GM23338 (cell line): ENCODE results near the gene GFOD1. TPM values are rescaled to one million over a fixed set of nuclear protein-coding genes. Genes with fewer than 3 reads are reported as not detected.

Source experiments
- ATAC-seq: fragments of 200-7000 bp; cut with Tn5 transposase; 3 replicates; pipeline ENCODE4 v1.9.1; 2020
- DNase-seq: peaks from one replicate; pipeline ENCODE4 v3.0.0-alpha.2; 2015; ENCODE audit warnings: low spot score
- H2AFZ ChIP-seq: fragments of 200-600 bp; sonication (generic); 2 replicates; pipeline ENCODE4 v1.8.0; 2016; ENCODE audit warnings: antibody characterized with exemption, mild to moderate bottlenecking, moderate library complexity
- H3F3A ChIP-seq: fragments of 200-600 bp; sonication (generic); replicated peaks from 2 replicates; pipeline ENCODE4 v1.8.0; 2017; ENCODE audit warnings: antibody characterized with exemption, mixed run types, low read depth
- H3K27ac ChIP-seq: fragments of 200-600 bp; sonication (generic); 2 replicates; pipeline ENCODE4 v1.6.1; 2016; ENCODE audit warnings: low read depth
- H3K27me3 ChIP-seq: fragments of 200-600 bp; sonication (generic); 2 replicates; pipeline ENCODE4 v1.8.0; 2016; ENCODE audit warnings: mild to moderate bottlenecking, mixed run types, moderate library complexity; ENCODE audit not compliant: insufficient read depth
- H3K36me3 ChIP-seq: fragments of 200-600 bp; sonication (generic); 2 replicates; pipeline ENCODE4 v1.8.0; 2016; ENCODE audit warnings: mild to moderate bottlenecking; ENCODE audit not compliant: insufficient read depth
- H3K4me1 ChIP-seq: fragments of 200-600 bp; sonication (generic); 2 replicates; pipeline ENCODE4 v1.8.0; 2016; ENCODE audit warnings: mild to moderate bottlenecking, moderate library complexity; ENCODE audit not compliant: insufficient read depth
- H3K4me2 ChIP-seq: fragments of 200-600 bp; sonication (generic); 2 replicates; pipeline ENCODE4 v1.7.1; 2017; ENCODE audit warnings: mixed run types
- H3K4me3 ChIP-seq: fragments of 200-600 bp; sonication (generic); 2 replicates; pipeline ENCODE4 v1.6.1; 2016; ENCODE audit warnings: mixed run types
- H3K79me2 ChIP-seq: fragments of 200-600 bp; sonication (generic); replicated peaks from 2 replicates; pipeline ENCODE4 v1.8.0; 2017; ENCODE audit warnings: mild to moderate bottlenecking; ENCODE audit not compliant: insufficient read depth
- H3K9me2 ChIP-seq: fragments of 200-600 bp; sonication (generic); 2 replicates; pipeline ENCODE4 v1.8.0; 2017; ENCODE audit not compliant: insufficient read depth
- H4K20me1 ChIP-seq: fragments of 200-600 bp; sonication (generic); replicated peaks from 2 replicates; pipeline ENCODE4 v1.8.0; 2017; ENCODE audit warnings: mild to moderate bottlenecking; ENCODE audit not compliant: insufficient read depth
- H3K27ac Mint-ChIP-seq: 2 replicates; pipeline ENCODE4 v1.8.0; 2020; ENCODE audit warnings: inconsistent platforms, mild to moderate bottlenecking, moderate library complexity, mixed read lengths
- H3K27me3 Mint-ChIP-seq: 3 replicates; pipeline ENCODE4 v1.8.0; 2022; ENCODE audit warnings: low read depth, mild to moderate bottlenecking, moderate library complexity, mixed read lengths, inconsistent platforms; ENCODE audit not compliant: insufficient read depth, poor library complexity
- H3K36me3 Mint-ChIP-seq: 3 replicates; pipeline ENCODE4 v1.8.0; 2021; ENCODE audit warnings: low read depth, mild to moderate bottlenecking, inconsistent platforms, moderate library complexity, mixed read lengths
- H3K4me1 Mint-ChIP-seq: 3 replicates; pipeline ENCODE4 v1.8.0; 2020; ENCODE audit warnings: mild to moderate bottlenecking, inconsistent platforms, mixed read lengths
- H3K4me3 Mint-ChIP-seq: 3 replicates; pipeline ENCODE4 v1.8.0; 2021; ENCODE audit warnings: moderate library complexity, mild to moderate bottlenecking, inconsistent platforms, mixed read lengths
- H3K9me3 Mint-ChIP-seq: 3 replicates; pipeline ENCODE4 v1.8.0; 2020; ENCODE audit warnings: moderate library complexity, mild to moderate bottlenecking, inconsistent platforms, mixed read lengths
- CREB1 ChIP-seq: fragments of 250-450 bp; sonication (Bioruptor Pico); IDR thresholded peaks from 2 replicates; pipeline ENCODE4 v1.5.0; 2020; ENCODE audit warnings: low read depth, mild to moderate bottlenecking, moderate library complexity
- EZH2 ChIP-seq: fragments of 200-600 bp; sonication (generic); IDR thresholded peaks from one replicate; pipeline ENCODE4 v1.8.0; 2017; ENCODE audit warnings: antibody characterized with exemption, mild to moderate bottlenecking, low read depth; ENCODE audit not compliant: unreplicated experiment
- EZH2phosphoT487 ChIP-seq: fragments of 200-600 bp; sonication (generic); IDR thresholded peaks from one replicate; pipeline ENCODE4 v1.8.1; 2018; ENCODE audit warnings: antibody characterized with exemption; ENCODE audit not compliant: unreplicated experiment
- JUNB ChIP-seq: IDR thresholded peaks from one replicate; pipeline ENCODE4 v1.6.1; 2016; ENCODE audit warnings: antibody characterized with exemption; ENCODE audit not compliant: unreplicated experiment
- NANOG ChIP-seq: IDR thresholded peaks from 2 replicates; pipeline ENCODE4 v1.6.1; 2016; ENCODE audit warnings: antibody characterized with exemption, borderline replicate concordance
- POLR2AphosphoS5 ChIP-seq: IDR thresholded peaks from 2 replicates; pipeline ENCODE4 v1.6.1; 2016; ENCODE audit warnings: antibody characterized with exemption, low read depth
- STAT1 ChIP-seq: IDR thresholded peaks from one replicate; pipeline ENCODE4 v1.6.1; 2016; ENCODE audit warnings: antibody characterized with exemption; ENCODE audit not compliant: unreplicated experiment
- ZNF114 ChIP-seq: fragments of 250-450 bp; sonication (Bioruptor Pico); IDR thresholded peaks from 2 replicates; pipeline ENCODE4 v1.5.0; 2020; ENCODE audit warnings: mild to moderate bottlenecking, moderate library complexity
- ZNF331 ChIP-seq: fragments of 250-450 bp; sonication (Bioruptor Pico); IDR thresholded peaks from 2 replicates; pipeline ENCODE4 v1.5.0; 2020; ENCODE audit warnings: low read depth, mild to moderate bottlenecking, moderate library complexity
- polyA plus RNA-seq: library from polyadenylated mRNA; unstranded; fragments of >200 nt; fragmentation: Nextera tagmentation; extraction: Ambion mirVana; gene quantifications from 2 replicates; pipeline ENCODE4 v1.2.1, GENCODE V29; 2016
- total RNA-seq: library from RNA; depleted of rRNA; stranded (reverse); fragments of >200 nt; shearing (Covaris generic); gene quantifications from 2 replicates; pipeline ENCODE4 v1.2.3, GENCODE V29; 2014
- TF ChIP-seq, protein P1 (sequence below): fragments of 250-450 bp; sonication (Bioruptor Pico); IDR thresholded peaks from 2 replicates; pipeline ENCODE4 v1.5.0; 2020; ENCODE audit warnings: mild to moderate bottlenecking, moderate library complexity
- TF ChIP-seq, protein P2 (sequence below): IDR thresholded peaks from one replicate; pipeline ENCODE4 v1.6.1; 2018; ENCODE audit warnings: antibody characterized with exemption; ENCODE audit not compliant: unreplicated experiment
- TF ChIP-seq, protein P3 (sequence below), 2 experiments: fragments of 200-600 bp in 1 of 2; sonication (generic) in 1 of 2; conservative IDR thresholded peaks; 2 replicates each; pipeline versions ENCODE4 v1.5.1 to v1.6.1; 2016 to 2017; ENCODE audit warnings: antibody characterized with exemption in 2 of 2, low read depth in 2 of 2, mild to moderate bottlenecking in 2 of 2, moderate library complexity in 1 of 2
- TF ChIP-seq, protein P4 (sequence below): IDR thresholded peaks from 2 replicates; pipeline ENCODE4 v1.6.1; 2016; ENCODE audit warnings: antibody characterized with exemption

The GFOD1 gene
- total and polyA plus RNA-seq, 2 experiments from 2014 or later, result 4.9 to 12.8 TPM

DNA sequence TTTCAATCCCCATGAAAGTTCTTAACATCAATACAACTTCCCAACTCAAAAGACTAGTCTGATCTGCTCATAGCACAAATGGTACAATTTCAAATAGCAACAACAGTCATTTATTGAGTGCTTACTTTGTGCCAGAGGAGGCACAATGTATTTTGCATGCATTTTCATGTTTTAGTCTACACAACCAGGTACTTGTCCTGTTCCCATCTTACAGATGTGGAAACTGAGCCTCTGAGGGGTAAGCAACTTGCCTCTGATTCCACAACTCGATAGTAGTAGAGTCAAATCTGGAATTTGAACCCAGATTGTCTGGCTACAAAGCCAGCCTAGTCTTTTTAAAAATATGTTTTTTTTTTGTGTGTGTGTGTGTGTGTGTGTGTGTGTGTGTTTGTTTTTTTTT is 113.5 kb downstream of the GFOD1 start:
- Histone ChIP-seq H3K4me2 (no peak overlapping the region), H3K4me3 (no peak overlapping the region), H4K20me1 (no peaks in the 10 kb centered on the region), H3K79me2 (no peaks in the 10 kb centered on the region), H2AFZ (no peak overlapping the region), H3K27ac (no peak overlapping the region), H3K9me2 (peaks cover 6% of the 10 kb centered on the region; the same call in 1 of the 2 replicates), H3K27me3 (no peaks in the 10 kb centered on the region), H3K4me1 (no peaks in the 10 kb centered on the region), H3K36me3 (no peaks in the 10 kb centered on the region; the same call in 1 of the 2 replicates), H3F3A (no peaks in the 10 kb centered on the region)
- DNase-seq (no peak), ATAC-seq (no peak)
- Mint-ChIP-seq H3K4me1 (peaks cover 14% of the 10 kb centered on the region), H3K36me3 (no peaks in the 10 kb centered on the region; the same call in 2 of the 3 replicates), H3K27ac (no peak overlapping the region), H3K27me3 (peaks cover 7% of the 10 kb centered on the region), H3K4me3 (no peak overlapping the region), H3K9me3 (no peaks in the 10 kb centered on the region)
- TF ChIP-seq CREB1 (no peak), JUNB (no peak), NANOG (no peak), POLR2AphosphoS5 (no peak), STAT1 (no peak), ZNF331 (no peak), EZH2phosphoT487 (no peak), ZNF114 (no peak), EZH2 (no peak)
- TF ChIP-seq, protein P1, sequence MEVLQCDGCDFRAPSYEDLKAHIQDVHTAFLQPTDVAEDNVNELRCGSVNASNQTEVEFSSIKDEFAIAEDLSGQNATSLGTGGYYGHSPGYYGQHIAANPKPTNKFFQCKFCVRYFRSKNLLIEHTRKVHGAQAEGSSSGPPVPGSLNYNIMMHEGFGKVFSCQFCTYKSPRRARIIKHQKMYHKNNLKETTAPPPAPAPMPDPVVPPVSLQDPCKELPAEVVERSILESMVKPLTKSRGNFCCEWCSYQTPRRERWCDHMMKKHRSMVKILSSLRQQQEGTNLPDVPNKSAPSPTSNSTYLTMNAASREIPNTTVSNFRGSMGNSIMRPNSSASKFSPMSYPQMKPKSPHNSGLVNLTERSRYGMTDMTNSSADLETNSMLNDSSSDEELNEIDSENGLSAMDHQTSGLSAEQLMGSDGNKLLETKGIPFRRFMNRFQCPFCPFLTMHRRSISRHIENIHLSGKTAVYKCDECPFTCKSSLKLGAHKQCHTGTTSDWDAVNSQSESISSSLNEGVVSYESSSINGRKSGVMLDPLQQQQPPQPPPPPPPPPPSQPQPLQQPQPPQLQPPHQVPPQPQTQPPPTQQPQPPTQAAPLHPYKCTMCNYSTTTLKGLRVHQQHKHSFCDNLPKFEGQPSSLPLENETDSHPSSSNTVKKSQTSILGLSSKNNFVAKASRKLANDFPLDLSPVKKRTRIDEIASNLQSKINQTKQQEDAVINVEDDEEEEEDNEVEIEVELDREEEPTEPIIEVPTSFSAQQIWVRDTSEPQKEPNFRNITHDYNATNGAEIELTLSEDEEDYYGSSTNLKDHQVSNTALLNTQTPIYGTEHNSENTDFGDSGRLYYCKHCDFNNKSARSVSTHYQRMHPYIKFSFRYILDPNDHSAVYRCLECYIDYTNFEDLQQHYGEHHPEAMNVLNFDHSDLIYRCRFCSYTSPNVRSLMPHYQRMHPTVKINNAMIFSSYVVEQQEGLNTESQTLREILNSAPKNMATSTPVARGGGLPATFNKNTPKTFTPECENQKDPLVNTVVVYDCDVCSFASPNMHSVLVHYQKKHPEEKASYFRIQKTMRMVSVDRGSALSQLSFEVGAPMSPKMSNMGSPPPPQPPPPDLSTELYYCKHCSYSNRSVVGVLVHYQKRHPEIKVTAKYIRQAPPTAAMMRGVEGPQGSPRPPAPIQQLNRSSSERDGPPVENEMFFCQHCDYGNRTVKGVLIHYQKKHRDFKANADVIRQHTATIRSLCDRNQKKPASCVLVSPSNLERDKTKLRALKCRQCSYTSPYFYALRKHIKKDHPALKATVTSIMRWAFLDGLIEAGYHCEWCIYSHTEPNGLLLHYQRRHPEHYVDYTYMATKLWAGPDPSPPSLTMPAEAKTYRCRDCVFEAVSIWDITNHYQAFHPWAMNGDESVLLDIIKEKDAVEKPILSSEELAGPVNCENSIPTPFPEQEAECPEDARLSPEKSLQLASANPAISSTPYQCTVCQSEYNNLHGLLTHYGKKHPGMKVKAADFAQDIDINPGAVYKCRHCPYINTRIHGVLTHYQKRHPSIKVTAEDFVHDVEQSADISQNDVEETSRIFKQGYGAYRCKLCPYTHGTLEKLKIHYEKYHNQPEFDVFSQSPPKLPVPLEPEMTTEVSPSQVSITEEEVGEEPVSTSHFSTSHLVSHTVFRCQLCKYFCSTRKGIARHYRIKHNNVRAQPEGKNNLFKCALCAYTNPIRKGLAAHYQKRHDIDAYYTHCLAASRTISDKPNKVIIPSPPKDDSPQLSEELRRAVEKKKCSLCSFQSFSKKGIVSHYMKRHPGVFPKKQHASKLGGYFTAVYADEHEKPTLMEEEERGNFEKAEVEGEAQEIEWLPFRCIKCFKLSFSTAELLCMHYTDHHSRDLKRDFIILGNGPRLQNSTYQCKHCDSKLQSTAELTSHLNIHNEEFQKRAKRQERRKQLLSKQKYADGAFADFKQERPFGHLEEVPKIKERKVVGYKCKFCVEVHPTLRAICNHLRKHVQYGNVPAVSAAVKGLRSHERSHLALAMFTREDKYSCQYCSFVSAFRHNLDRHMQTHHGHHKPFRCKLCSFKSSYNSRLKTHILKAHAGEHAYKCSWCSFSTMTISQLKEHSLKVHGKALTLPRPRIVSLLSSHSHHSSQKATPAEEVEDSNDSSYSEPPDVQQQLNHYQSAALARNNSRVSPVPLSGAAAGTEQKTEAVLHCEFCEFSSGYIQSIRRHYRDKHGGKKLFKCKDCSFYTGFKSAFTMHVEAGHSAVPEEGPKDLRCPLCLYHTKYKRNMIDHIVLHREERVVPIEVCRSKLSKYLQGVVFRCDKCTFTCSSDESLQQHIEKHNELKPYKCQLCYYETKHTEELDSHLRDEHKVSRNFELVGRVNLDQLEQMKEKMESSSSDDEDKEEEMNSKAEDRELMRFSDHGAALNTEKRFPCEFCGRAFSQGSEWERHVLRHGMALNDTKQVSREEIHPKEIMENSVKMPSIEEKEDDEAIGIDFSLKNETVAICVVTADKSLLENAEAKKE (CRISPR knock-in tag), result no peak
- TF ChIP-seq, protein P2, sequence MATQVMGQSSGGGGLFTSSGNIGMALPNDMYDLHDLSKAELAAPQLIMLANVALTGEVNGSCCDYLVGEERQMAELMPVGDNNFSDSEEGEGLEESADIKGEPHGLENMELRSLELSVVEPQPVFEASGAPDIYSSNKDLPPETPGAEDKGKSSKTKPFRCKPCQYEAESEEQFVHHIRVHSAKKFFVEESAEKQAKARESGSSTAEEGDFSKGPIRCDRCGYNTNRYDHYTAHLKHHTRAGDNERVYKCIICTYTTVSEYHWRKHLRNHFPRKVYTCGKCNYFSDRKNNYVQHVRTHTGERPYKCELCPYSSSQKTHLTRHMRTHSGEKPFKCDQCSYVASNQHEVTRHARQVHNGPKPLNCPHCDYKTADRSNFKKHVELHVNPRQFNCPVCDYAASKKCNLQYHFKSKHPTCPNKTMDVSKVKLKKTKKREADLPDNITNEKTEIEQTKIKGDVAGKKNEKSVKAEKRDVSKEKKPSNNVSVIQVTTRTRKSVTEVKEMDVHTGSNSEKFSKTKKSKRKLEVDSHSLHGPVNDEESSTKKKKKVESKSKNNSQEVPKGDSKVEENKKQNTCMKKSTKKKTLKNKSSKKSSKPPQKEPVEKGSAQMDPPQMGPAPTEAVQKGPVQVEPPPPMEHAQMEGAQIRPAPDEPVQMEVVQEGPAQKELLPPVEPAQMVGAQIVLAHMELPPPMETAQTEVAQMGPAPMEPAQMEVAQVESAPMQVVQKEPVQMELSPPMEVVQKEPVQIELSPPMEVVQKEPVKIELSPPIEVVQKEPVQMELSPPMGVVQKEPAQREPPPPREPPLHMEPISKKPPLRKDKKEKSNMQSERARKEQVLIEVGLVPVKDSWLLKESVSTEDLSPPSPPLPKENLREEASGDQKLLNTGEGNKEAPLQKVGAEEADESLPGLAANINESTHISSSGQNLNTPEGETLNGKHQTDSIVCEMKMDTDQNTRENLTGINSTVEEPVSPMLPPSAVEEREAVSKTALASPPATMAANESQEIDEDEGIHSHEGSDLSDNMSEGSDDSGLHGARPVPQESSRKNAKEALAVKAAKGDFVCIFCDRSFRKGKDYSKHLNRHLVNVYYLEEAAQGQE, result no peak
- TF ChIP-seq, protein P3, sequence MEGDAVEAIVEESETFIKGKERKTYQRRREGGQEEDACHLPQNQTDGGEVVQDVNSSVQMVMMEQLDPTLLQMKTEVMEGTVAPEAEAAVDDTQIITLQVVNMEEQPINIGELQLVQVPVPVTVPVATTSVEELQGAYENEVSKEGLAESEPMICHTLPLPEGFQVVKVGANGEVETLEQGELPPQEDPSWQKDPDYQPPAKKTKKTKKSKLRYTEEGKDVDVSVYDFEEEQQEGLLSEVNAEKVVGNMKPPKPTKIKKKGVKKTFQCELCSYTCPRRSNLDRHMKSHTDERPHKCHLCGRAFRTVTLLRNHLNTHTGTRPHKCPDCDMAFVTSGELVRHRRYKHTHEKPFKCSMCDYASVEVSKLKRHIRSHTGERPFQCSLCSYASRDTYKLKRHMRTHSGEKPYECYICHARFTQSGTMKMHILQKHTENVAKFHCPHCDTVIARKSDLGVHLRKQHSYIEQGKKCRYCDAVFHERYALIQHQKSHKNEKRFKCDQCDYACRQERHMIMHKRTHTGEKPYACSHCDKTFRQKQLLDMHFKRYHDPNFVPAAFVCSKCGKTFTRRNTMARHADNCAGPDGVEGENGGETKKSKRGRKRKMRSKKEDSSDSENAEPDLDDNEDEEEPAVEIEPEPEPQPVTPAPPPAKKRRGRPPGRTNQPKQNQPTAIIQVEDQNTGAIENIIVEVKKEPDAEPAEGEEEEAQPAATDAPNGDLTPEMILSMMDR (conservative IDR thresholded peaks at IDR 0.05; ENCODE audit: low read depth in 2 of 2), result no peak
- TF ChIP-seq, protein P4, sequence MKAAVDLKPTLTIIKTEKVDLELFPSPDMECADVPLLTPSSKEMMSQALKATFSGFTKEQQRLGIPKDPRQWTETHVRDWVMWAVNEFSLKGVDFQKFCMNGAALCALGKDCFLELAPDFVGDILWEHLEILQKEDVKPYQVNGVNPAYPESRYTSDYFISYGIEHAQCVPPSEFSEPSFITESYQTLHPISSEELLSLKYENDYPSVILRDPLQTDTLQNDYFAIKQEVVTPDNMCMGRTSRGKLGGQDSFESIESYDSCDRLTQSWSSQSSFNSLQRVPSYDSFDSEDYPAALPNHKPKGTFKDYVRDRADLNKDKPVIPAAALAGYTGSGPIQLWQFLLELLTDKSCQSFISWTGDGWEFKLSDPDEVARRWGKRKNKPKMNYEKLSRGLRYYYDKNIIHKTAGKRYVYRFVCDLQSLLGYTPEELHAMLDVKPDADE, result no peak
